K562 (cell line): ENCODE measurements around the gene NEB. TPM values are rescaled to one million over a fixed set of nuclear protein-coding genes. Genes with fewer than 3 reads are reported as not detected.
A peak's percentile ranks its signal among the peaks of the same experiment; 100 is the strongest.

Experiments used
- ATF1 ChIP-seq, 2 experiments: fragments of 450-650 bp in 1 of 2; IDR thresholded peaks; 2 replicates each; pipeline ENCODE4 v1.6.1; 2016; ENCODE audit warnings: missing compliant biosample characterization in 1 of 2, missing genetic modification characterization in 1 of 2
- EHMT2 ChIP-seq: fragments of 450-650 bp; IDR thresholded peaks from 2 replicates; pipeline ENCODE4 v1.6.1; 2018; ENCODE audit warnings: antibody characterized with exemption
- ELK3 ChIP-seq: fragments of 450-650 bp; formaldehyde crosslinking; IDR thresholded peaks from 2 replicates; pipeline ENCODE4 v1.4.0; 2020; ENCODE audit warnings: mild to moderate bottlenecking
- FOXK1 ChIP-seq: sonication (generic); formaldehyde crosslinking; IDR thresholded peaks from 2 replicates; pipeline ENCODE4 v1.8.0; 2022; ENCODE audit warnings: missing genetic modification reagents, mild to moderate bottlenecking, borderline replicate concordance
- FOXO4 ChIP-seq: fragments of 450-650 bp; formaldehyde crosslinking; IDR thresholded peaks from 2 replicates; pipeline ENCODE4 v1.4.0; 2020; ENCODE audit warnings: mild to moderate bottlenecking, moderate library complexity
- KHSRP ChIP-seq: fragments of 450-650 bp; IDR thresholded peaks from 2 replicates; pipeline ENCODE4 v1.6.1; 2017
- MAFG ChIP-seq: fragments of 450-650 bp; conservative IDR thresholded peaks from 2 replicates; pipeline ENCODE4 v1.6.1; 2016; ENCODE audit warnings: missing genetic modification characterization, missing compliant biosample characterization
- MXD1 ChIP-seq: fragments of 250-450 bp; sonication (Bioruptor Pico); IDR thresholded peaks from 2 replicates; pipeline ENCODE4 v1.8.0; 2021; ENCODE audit warnings: borderline replicate concordance, mild to moderate bottlenecking, moderate library complexity; ENCODE audit not compliant: poor library complexity, severe bottlenecking
- NCOR1 ChIP-seq: fragments of 450-650 bp; IDR thresholded peaks from 2 replicates; pipeline ENCODE4 v1.6.1; 2016; ENCODE audit warnings: mild to moderate bottlenecking, moderate library complexity
- NFE2 ChIP-seq: IDR thresholded peaks from 2 replicates; pipeline ENCODE4 v1.6.1; 2014; ENCODE audit warnings: antibody characterized with exemption, low read depth
- NR3C1 ChIP-seq: sonication (generic); formaldehyde crosslinking; IDR thresholded peaks from 2 replicates; pipeline ENCODE4 v1.8.1; 2022; ENCODE audit warnings: missing genetic modification reagents
- PML ChIP-seq: IDR thresholded peaks from 2 replicates; pipeline ENCODE4 v1.6.1; 2012; ENCODE audit warnings: low read length, inconsistent platforms
- PREB ChIP-seq: sonication (generic); formaldehyde crosslinking; IDR thresholded peaks from 2 replicates; pipeline ENCODE4 v1.8.1; 2023; ENCODE audit warnings: mild to moderate bottlenecking, missing genetic modification reagents
- PTBP1 ChIP-seq: fragments of 200-400 bp; formaldehyde crosslinking; IDR thresholded peaks from 2 replicates; pipeline ENCODE4 v1.6.1; 2017; ENCODE audit warnings: low read depth, low read length
- THRA ChIP-seq: fragments of 450-650 bp; IDR thresholded peaks from 2 replicates; pipeline ENCODE4 v1.6.1; 2017; ENCODE audit warnings: mild to moderate bottlenecking, moderate library complexity
- ZNF232 ChIP-seq: sonication (generic); formaldehyde crosslinking; IDR thresholded peaks from 2 replicates; pipeline ENCODE4 v1.8.0; 2022; ENCODE audit warnings: mild to moderate bottlenecking, missing genetic modification reagents
- ZNF282 ChIP-seq: sonication (generic); formaldehyde crosslinking; IDR thresholded peaks from 2 replicates; pipeline ENCODE4 v1.8.1; 2023; ENCODE audit warnings: missing genetic modification reagents
- ZNF347 ChIP-seq: fragments of 450-650 bp; formaldehyde crosslinking; IDR thresholded peaks from 2 replicates; pipeline ENCODE4 v1.4.0; 2020; ENCODE audit warnings: low read depth, mild to moderate bottlenecking, moderate library complexity
- ZNF592 ChIP-seq: fragments of 450-650 bp; IDR thresholded peaks from 2 replicates; pipeline ENCODE4 v1.6.1; 2017; ENCODE audit warnings: antibody characterized with exemption, mild to moderate bottlenecking
- polyA plus RNA-seq, 8 experiments: library from polyadenylated mRNA; depleted of rRNA in 4 of 8; stranded (reverse) in 5 of 8; unstranded in 3 of 8; fragments of >200 nt; fragmentation: Nextera tagmentation in 2 of 8; fragmentation: Illumina TruSeq in 1 of 8; extraction: Ambion mirVana in 2 of 8; extraction: Trizol in 1 of 8; gene quantifications; 2 replicates each; pipeline versions ENCODE4 v1.2.1 to v1.2.3, GENCODE V29; 2011 to 2014; ENCODE audit warnings: inconsistent platforms in 1 of 8, missing spikeins in 1 of 8
- total RNA-seq, 7 experiments: library from RNA; depleted of rRNA in 6 of 7; stranded (reverse); fragments of >200 nt in 6 of 7; fragmentation: Illumina TruSeq in 2 of 7; extraction: Trizol in 2 of 7; gene quantifications; 2 replicates each; pipeline versions ENCODE4 v1.2.1 to v1.2.3, GENCODE V29; 2011 to 2021; ENCODE audit warnings: low replicate concordance in 1 of 7

Gene NEB
- total and polyA plus RNA-seq, 9 of the 15 experiments (the other 6 are each of a cell fraction or from before 2014, with no cell fraction given), result 1.7 to 3.8 (median 2.9) TPM

- TF ChIP-seq ZNF282 (CRISPR knock-in tag), result no peak
- TF ChIP-seq PTBP1, result no peak
- TF ChIP-seq ATF1 (CRISPR knock-in tag; IDR thresholded peaks at IDR 0.05), result no peak
- TF ChIP-seq ATF1 (tag; IDR thresholded peaks at IDR 0.05), result no peak
- no peak for TF ChIP-seq KHSRP
- no peak for TF ChIP-seq NR3C1 (CRISPR knock-in tag)
- no peak for TF ChIP-seq ELK3 (CRISPR knock-in tag)
- peak; percentile 47 for TF ChIP-seq NFE2
- peak; percentile 91 for TF ChIP-seq PML
- no peak for TF ChIP-seq MXD1 (CRISPR knock-in tag)
- TF ChIP-seq ZNF592, result peak; percentile 88; the same call in 1 of the 2 replicates
- TF ChIP-seq FOXK1 (CRISPR knock-in tag), result no peak
- no peak for TF ChIP-seq ZNF232 (CRISPR knock-in tag)
- no peak for TF ChIP-seq PREB
- TF ChIP-seq THRA, result no peak
- TF ChIP-seq MAFG (tag), result no peak
- no peak for TF ChIP-seq EHMT2
- TF ChIP-seq ZNF347, result no peak
- TF ChIP-seq FOXO4 (CRISPR knock-in tag), result no peak
- peak; percentile 85 for TF ChIP-seq NCOR1
Observed at GRCh38 chr2:151782378-151783132, 48.3 kb upstream of the NEB start (continued).
